HTR-8/SVneo (cell line): Measurements from ENCODE around the gene EIF3L.

ENCODE experiments used
- DNase-seq: peaks from one replicate; pipeline ENCODE4 v3.0.0; 2011; ENCODE audit warnings: low spot score, mixed read lengths; ENCODE audit not compliant: insufficient read length
- FAIRE-seq: peaks from 2 replicates; lab custom pipeline; 2011; peaks lifted over from hg19 to GRCh38; lab: Jason Lieb, UNC

Gene EIF3L

GRCh38 chr22:37898441-37899181, 49.4 kb downstream of the EIF3L start:
- DNase-seq (no peak), FAIRE-seq (no peak)

DNA sequence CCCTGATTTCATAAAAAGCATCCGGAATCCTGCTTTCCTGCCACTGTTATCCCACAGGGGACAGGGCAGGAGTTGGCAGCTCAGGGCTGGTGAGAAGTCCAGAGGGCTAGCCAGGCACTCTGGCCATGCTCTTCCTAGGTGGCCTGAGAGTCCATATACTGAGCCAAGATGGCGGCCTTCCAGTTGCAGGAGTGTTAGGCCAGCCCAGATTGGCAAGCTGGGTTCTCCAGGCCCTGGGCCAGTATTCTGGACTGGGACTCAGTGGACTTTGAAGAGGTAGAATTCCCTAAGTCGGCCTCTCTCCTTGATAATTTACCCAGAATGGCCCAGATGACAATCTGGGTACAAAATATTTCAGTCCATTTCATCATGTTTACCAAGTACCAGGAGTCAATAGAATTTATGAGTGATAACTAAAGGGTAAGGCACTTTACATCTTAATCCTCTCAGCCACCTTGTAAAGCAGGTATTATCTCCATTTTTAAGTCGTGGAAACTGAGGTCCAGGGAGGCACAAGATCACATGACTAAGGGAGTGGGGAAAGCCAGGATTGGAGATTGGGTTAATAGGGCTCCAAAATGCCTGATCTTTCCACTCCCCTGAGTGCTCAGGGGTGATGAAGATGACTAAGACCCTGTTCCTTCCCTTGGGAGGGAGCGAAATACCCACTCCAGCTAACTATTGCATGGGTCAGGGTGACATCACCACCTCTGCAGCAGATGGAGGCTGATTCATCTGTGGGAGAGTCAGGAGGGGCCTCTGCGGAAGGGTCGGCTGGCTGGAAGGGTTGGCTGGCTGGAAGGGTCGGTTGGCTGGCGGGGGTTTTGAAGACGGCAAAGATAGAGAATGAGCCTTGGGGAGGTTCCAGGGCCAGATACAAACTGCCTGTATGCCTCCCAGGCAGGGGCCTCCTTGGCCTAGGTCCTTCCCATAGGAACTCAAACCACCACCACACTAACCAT, 55.6 kb downstream of the EIF3L start:
- peak; percentile 94 for FAIRE-seq
- peak; percentile 91 for DNase-seq

- FAIRE-seq = no peak
- peak; percentile 65 for DNase-seq
These were observed 56.5 kb downstream of the EIF3L start, which contains the start of gene MICALL1 for GRCh38 chr22:37905534-37906363. MICALL1 (plus strand) TSS chr22:37906297; CDS start chr22:37906423, 126 bp downstream.

DNA sequence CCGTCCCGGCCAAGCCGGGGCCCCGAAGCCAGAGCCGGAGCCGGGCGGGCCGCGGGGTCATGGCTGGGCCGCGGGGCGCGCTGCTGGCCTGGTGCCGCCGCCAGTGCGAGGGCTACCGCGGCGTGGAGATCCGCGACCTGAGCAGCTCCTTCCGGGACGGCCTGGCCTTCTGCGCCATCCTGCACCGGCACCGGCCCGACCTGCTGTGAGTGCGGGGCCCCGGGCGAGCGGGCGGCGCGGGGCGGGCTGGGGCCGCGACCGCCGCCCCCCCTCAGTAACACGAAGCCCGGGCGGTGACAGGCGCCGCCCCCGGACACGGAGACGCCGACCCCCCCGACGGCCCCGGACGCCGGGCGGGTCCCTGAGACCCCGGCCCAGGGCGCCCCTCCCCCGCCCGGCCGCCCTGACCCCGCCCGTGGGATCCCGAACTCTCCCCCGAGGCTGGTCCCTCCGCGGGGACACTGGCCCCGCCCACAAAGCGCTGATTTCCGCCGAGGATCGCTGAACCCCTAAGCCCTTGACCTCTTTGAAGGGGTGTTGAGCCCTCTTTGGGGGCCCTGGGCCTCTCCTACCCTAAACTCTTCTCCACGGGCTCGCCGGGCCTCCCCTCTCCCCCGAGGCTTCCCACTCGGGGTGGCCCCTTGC, 57.3 kb downstream of the EIF3L start:
- no peak for FAIRE-seq
- DNase-seq = peak; percentile 28

DNA sequence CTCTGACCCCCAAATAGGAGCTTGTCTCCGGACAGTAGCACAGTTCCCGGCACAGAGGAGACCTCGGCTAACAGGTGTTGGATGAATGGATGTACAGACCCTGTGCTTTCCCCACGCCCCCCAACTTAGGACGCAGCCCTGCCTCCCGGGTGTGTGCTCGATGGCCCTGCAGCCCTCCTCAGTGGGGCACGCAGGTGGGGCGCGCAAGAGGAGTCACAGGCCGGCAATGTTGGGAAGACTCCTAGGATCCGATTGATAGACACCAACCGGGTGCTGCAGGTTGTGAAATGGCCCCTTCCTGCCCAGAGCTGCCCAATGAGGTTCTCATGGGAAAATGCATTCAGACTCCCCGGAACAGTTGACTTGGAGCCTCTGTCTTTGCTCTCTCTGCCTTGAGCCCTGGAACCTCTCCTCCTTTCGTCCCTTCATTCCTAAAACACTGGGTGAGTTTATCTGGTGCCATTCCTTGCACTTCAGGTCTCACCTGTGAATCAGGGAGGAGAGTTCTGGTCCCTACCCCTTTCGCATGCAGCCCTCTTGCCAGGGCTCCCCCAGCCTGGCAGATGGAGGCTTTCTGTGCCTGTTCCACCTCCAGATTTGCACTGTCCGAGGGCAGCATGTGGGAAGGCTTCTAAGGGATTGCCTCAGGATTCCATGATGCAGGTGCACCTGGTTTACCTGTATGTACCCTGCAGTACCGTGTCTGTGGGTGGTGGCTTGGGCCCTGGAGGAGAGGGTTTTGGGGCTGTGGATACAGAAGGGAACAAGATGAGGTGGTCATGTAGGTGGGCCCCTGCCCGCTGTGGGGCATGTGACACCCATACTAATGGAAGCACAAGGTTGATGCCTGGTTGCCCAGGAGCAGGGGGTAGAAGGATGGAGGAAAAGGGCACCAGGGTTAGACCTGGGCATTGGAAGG, 58.1 kb downstream of the EIF3L start:
- DNase-seq = no peak
- no peak for FAIRE-seq

DNA sequence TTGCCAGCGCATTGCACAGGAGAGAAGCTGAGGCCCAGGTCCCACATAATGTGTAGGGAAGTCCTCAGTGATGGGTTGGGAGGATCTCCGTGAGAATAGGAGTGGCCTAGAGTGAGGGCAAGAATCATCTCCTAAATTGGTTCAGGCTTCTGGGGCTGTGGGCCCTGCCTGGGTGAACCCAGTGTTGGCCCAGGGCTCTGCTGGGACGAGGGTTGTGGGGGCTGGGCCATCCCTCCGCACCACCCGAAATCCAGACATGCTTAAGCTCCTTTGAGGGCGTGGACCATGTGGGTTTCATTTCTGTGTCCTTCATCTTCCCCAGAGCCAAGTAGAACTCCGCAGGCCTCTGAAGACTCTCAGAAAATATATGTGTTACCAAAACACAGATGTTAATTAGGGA, 60.5 kb downstream of the EIF3L start:
- FAIRE-seq (no peak), DNase-seq (no peak)

DNA sequence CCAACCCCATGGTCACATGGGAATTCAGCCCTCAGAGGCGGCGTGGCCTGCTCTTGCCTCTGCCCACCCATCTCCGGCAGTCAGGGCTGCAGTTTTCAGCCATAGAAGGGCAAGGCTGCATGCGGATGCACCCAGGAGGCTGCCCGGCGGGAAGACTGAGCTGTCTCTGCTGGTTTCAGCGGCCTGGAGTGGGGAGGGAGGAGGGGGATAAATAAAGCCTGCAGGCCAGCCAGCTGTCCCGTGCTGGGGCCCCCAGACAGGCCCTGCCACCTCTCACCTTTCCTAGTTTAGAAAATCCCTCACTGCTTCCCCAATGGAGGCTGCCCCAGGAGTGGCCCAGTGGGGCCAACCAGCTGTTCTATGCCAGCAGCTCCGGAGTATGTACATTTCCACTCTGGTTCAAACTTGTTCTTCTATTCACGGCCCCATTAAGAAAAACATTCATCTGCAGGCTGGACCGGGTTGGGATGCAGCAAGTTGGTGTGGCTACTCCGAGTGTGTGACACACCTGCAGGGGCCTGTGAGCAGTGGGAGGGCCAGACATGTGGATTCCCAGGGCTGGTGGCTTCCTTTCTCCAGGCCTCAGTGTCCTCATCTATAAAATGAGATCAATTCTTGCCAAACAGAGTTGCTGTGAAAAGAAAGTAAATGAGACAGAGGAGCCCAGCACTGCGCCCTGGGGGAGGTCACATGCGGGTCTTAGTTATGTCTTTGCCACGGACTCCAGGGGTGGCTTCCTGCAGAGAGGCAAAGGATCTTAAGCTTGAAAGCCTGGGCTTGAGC, 61.9 kb downstream of the EIF3L start:
- FAIRE-seq = no peak

DNA sequence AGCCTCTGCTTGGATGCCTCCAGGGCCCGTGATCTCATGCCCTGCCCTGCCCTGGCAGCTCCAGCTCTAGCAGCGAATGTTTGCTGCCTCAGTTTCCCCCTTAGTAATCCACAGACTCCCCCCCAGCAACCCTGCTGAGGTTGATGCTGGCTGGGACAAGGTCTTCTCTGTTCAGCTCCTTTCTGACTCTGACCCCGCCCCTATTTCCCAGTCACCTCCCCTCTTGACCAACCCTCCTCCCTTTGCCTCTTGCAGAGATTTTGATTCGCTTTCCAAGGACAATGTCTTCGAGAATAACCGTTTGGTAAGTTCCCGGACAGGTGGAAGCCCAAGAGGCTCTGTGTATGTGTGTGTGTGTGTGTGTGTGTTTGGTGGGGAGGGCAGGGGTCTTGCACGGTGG, 62.5 kb downstream of the EIF3L start:
- FAIRE-seq (no peak), DNase-seq (no peak)

More for the DNA sequence above, 61.9 kb downstream of the EIF3L start:
- DNase-seq = no peak

- DNase-seq (no peak), FAIRE-seq (no peak)
These were observed 63.0 kb downstream of the EIF3L start for GRCh38 chr22:37912171-37912570.

DNA sequence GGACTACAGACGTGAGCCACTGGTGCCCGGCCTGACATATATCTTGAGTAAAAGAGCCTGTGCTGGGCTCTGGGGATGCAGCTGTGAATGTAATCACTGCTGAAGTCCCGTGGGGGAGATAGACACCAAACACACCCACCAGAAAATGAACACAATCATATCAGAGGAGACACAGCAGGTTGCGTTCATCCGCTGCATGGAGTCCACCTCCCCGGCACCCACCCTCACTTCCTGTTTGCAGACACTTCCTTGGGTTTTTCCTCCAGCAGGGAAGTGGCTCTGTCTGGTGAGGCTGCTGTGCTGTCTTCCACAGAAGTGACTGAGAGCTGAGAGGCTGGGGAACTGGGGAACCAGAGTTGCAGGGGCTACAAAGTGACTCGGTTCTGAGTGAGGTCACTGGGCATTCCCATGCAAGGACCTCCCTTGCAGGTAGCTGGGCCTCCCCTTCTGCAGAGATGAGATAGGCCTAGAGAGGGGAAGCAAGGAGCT, 64.1 kb downstream of the EIF3L start:
- no peak for FAIRE-seq
- no peak for DNase-seq

- no peak for DNase-seq
These were observed 67.1 kb downstream of the EIF3L start for GRCh38 chr22:37916311-37916710.

DNA sequence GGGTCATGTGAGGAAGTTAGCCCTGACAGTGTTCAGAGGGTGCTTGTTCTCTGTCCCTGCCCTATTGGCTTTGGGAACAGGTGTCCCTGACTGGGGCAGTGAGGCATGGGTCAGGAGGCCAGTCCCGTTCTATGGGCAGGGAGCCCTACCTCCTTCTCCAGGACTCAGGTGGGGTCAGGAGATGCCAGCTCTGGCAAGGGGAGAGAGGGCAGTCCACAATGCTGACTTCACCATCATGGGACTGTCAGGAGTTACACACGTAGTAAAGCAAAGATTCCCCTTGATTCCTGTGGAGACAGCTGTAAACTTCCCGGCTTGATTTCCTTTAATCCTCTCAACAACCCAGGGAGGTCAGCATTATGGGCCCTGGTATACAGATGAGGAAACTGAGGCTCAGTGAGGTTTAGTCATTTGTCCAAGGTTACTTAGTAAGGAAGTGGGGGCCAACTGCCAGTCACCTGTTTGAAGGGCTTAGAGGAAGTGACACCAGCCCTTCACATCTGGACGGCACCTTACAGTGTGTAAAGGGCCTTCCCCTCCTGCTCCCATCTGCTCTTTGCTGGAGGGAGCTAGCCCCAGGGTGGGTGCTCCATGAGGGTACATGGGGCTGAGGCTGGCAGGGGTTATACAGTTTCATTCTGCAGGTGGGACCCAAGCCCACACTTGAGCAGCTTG, 68.8 kb downstream of the EIF3L start:
- no peak for FAIRE-seq
- no peak for DNase-seq

More at GRCh38 chr22:37916311-37916710, 67.1 kb downstream of the EIF3L start:
- no peak for FAIRE-seq

DNA sequence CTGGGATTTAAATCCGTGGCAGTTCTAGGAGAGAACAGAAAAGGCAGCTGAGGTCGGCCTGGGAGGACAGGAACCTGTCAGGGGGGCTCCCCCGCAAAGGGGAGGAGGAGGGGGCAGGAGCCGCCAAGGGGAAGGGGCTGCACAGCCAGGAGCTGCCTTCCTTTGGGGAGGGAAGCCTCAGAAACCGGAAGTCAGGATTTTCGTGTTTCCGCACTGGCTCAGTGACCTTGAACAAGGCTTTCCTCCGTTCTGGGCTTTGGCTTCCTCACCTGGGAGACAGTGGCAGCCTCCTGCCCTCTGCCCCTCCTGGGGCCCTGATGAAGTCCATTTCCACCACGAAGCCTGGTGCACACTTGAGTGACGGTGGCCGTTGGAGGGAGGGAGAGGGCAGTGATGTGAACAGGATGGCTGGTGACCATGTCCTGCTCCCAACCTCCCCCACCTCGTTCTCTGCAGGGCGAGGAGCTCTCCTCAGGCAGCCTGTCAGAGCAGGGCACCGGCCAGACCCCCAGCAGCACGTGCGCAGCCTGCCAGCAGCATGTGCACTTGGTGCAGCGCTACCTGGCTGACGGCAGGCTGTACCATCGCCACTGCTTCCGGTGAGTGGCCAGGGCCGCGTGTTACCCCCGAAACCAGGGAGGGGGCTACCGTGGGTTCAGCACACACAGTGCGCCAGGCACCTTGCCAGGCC, 69.5 kb downstream of the EIF3L start:
- FAIRE-seq = no peak
- DNase-seq = no peak

- DNase-seq (no peak), FAIRE-seq (no peak)
These were observed 70.9 kb downstream of the EIF3L start for GRCh38 chr22:37920126-37920525.

GRCh38 chr22:37922191-37922590, 73.0 kb downstream of the EIF3L start:
- DNase-seq (no peak), FAIRE-seq (no peak)

DNA sequence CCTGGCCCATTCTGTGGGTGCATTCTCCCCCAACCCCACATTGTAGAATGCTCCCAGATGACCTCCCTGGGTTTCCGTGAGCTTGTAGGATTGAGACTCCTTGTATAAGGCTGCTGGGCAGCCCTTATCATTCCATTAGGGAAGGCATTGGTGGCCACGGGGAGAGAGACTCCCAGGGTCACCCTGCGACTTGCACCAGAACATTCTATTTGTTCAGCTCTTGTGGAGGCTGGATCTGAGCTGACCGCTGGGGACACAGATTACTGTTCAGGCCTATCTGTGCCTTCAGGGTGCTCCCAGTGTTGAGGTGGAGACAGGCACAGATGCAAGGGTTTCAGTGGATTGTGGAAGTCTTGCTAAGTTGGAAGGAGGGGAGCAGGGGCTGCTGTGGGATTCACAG, 74.7 kb downstream of the EIF3L start:
- FAIRE-seq (no peak), DNase-seq (no peak)
